Ascending aorta (tissue), 2 donors: ENCODE results near the gene IFITM10. TPM values are rescaled to one million over a fixed set of nuclear protein-coding genes. Genes with fewer than 3 reads are reported as not detected.

ENCODE experiments used
- DNase-seq, 2 donors: peaks; one replicate each; pipeline ENCODE4 v3.0.0-alpha.2; 2019; ENCODE audit warnings: low spot score in 2 of 2
- H3K27ac ChIP-seq, 2 donors: fragments of 200-600 bp; sonication (generic); one replicate each; pipeline ENCODE4 v1.5.1; 2016 to 2017; ENCODE audit warnings: mild to moderate bottlenecking in 1 of 2
- H3K27me3 ChIP-seq: fragments of 200-600 bp; sonication (generic); one replicate; pipeline ENCODE4 v1.5.1; 2017
- H3K36me3 ChIP-seq, 2 donors: fragments of 200-600 bp; sonication (generic); one replicate each; pipeline ENCODE4 v1.5.1; 2016
- H3K4me1 ChIP-seq, 2 donors: fragments of 200-600 bp; sonication (generic); one replicate each; pipeline ENCODE4 v1.5.1; 2016 to 2017; ENCODE audit warnings: mild to moderate bottlenecking in 1 of 2
- H3K4me3 ChIP-seq, 2 donors: fragments of 200-600 bp; sonication (generic); one replicate each; pipeline ENCODE4 v1.5.1; 2016 to 2017; ENCODE audit warnings: mild to moderate bottlenecking in 1 of 2
- H3K9me3 ChIP-seq, 2 donors: fragments of 200-600 bp; sonication (generic); one replicate each; pipeline ENCODE4 v1.5.1; 2016
- intact Hi-C: fragments of 100-400 bp; cut with DNase I; formaldehyde crosslinking; loops from one replicate; pipeline ENCODE4 v1.15.1; 2023
- total RNA-seq: library from RNA; depleted of rRNA; stranded (reverse); fragments of >200 nt; gene quantifications from one replicate; pipeline ENCODE4 v1.1.0, GENCODE V29; 2016
- TF ChIP-seq, protein P1 (sequence below), 3 experiments: fragments of 200-600 bp in 2 of 3; fragments of 450-650 bp in 1 of 3; sonication (generic) in 2 of 3; IDR thresholded peaks; one replicate each; pipeline ENCODE4 v1.5.1; 2016 to 2019; ENCODE audit warnings: antibody characterized with exemption in 3 of 3, mild to moderate bottlenecking in 1 of 3, moderate library complexity in 1 of 3

IFITM10 gene
- total RNA-seq, 1 donor from 2014 or later: 2.9 TPM

GRCh38 chr11:1752907-1753228, 2.5 kb upstream of the IFITM10 start:
- peaks cover 51 to 54% of the 10 kb centered on the region in 2 donors for H3K36me3 ChIP-seq
- no peak overlapping the region for H3K4me3 ChIP-seq
- intact Hi-C loops: loop anchor here (5.0 kb wide), 2 partner anchors 124 to 206 kb away; no protein-coding TSS in a partner anchor
- TF ChIP-seq, protein P1, sequence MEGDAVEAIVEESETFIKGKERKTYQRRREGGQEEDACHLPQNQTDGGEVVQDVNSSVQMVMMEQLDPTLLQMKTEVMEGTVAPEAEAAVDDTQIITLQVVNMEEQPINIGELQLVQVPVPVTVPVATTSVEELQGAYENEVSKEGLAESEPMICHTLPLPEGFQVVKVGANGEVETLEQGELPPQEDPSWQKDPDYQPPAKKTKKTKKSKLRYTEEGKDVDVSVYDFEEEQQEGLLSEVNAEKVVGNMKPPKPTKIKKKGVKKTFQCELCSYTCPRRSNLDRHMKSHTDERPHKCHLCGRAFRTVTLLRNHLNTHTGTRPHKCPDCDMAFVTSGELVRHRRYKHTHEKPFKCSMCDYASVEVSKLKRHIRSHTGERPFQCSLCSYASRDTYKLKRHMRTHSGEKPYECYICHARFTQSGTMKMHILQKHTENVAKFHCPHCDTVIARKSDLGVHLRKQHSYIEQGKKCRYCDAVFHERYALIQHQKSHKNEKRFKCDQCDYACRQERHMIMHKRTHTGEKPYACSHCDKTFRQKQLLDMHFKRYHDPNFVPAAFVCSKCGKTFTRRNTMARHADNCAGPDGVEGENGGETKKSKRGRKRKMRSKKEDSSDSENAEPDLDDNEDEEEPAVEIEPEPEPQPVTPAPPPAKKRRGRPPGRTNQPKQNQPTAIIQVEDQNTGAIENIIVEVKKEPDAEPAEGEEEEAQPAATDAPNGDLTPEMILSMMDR (IDR thresholded peaks at IDR 0.05): no peak
- H3K27ac ChIP-seq: peak overlapping the region; percentile 96 to 97
- no peaks in the 10 kb centered on the region for H3K9me3 ChIP-seq
- no peak for DNase-seq
- H3K4me1 ChIP-seq: peaks cover 10 to 27% of the 10 kb centered on the region in 2 donors
- H3K27me3 ChIP-seq: no peaks in the 10 kb centered on the region

DNA sequence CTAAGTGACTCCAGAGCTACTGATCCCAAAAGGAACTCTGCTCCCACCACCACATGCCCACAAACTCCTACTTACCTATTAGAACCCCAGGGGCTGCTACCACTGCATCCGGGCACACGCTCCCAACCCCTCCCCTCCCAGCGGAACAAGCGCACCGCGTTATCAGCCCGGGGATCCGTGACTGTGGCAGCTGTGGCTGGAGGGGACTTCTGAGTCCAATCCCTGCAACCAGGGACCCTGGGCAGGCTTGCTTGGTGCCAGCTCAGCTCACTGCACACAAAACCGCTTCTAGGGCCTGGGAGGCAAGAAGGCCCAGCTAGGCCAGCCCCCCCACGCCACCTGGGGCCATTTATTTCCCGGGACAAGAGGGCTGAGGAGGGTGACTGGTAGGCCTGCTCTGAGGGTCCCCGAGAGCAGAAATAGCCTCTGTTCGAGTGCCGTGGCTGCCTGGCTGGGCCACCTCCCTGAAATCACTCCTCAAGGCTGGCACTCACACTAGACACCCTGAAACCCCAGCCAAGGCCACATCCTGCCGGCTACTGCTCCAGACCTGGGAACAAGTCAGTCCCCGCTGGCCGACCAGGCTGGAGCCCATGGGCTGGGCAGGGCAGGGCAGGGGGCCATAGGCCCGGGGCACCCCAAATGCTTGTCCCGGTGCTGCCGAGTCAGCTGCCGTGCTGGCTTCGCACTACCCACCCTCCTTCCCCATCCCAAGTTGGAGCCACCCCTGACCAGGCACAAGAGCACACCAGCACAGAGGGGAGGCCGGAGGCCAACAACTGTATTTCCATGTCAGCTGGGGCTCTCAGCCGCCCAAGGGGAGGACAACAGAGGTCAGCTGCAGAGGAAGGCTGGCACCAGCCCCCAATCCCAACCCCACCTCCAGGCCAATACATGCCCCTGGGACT, 1.9 kb upstream of the IFITM10 start:
- intact Hi-C loops: loop anchor here (5.0 kb wide), 2 partner anchors 125 to 205 kb away; no protein-coding TSS in a partner anchor
- Histone ChIP-seq H3K4me3 (no peak overlapping the region), H3K27ac (peak overlapping the region; percentile 96 to 97), H3K27me3 (no peaks in the 10 kb centered on the region), H3K36me3 (peaks cover 46 to 48% of the 10 kb centered on the region in 2 donors), H3K9me3 (no peaks in the 10 kb centered on the region), H3K4me1 (peaks cover 14 to 33% of the 10 kb centered on the region in 2 donors)
- TF ChIP-seq, protein P1 (IDR thresholded peaks at IDR 0.05): no peak
- peak in 1 of 2 donors; percentile 59 for DNase-seq

DNA sequence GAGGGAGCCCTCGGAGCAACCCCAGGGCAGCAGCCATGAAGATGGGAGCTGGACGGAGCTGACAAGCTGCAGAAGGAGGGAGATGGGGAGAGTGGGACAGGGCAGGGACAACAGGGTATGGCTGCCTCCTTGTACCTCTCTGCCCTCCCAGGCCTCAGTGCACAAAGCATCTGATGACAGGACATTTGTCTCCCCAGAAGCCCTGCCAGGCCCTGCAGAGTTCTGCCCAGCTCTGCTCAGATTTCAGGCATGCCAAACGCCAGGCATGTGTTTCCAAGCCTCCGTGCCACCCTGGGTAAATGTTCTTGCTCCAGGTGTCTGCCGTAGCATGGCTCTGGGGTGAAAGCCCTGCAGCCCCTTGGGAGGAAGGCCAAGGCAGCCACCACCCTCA, 1.1 kb upstream of the IFITM10 start:
- peak in 1 of 2 donors; percentile 60 for DNase-seq

GRCh38 chr11:1750840-1751530, 590 bp upstream of the IFITM10 start:
- TF ChIP-seq, protein P1 (IDR thresholded peaks at IDR 0.05): no peak
- intact Hi-C loops: loop anchor here (1.0 to 5.0 kb wide), 3 partner anchors 79 to 204 kb away; no protein-coding TSS in a partner anchor
- Histone ChIP-seq H3K9me3 (no peaks in the 10 kb centered on the region), H3K4me3 (peak overlapping the region in 1 of 2 donors; percentile 80), H3K4me1 (peaks cover 18 to 34% of the 10 kb centered on the region in 2 donors), H3K27ac (peak overlapping the region; percentile 96 to 97), H3K36me3 (peaks cover 34 to 37% of the 10 kb centered on the region in 2 donors), H3K27me3 (no peaks in the 10 kb centered on the region)
- DNase-seq: peak in 1 of 2 donors; percentile 76

More for the DNA sequence above, 1.1 kb upstream of the IFITM10 start:
- Histone ChIP-seq H3K4me3 (no peak overlapping the region), H3K9me3 (no peaks in the 10 kb centered on the region), H3K27me3 (no peaks in the 10 kb centered on the region), H3K4me1 (peaks cover 18 to 36% of the 10 kb centered on the region in 2 donors), H3K36me3 (peaks cover 39 to 41% of the 10 kb centered on the region in 2 donors), H3K27ac (peak overlapping the region; percentile 96 to 97)
- intact Hi-C loops: loop anchor here (5.0 kb wide), 2 partner anchors 126 to 204 kb away; no protein-coding TSS in a partner anchor
- TF ChIP-seq, protein P1 (IDR thresholded peaks at IDR 0.05): no peak
